IPS DF 19.7 (cell line): ENCODE results near the gene FBXW7.
A peak's percentile ranks its signal among the peaks of the same experiment; 100 is the strongest.

ENCODE experiments used
- DNase-seq: peaks from one replicate; pipeline ENCODE4 v3.0.0-alpha.2; 2013; ENCODE audit warnings: low read depth, low spot score

Gene FBXW7

GRCh38 chr4:152340818-152341217, 195.1 kb downstream of the FBXW7 start:
- DNase-seq: no peak

DNA sequence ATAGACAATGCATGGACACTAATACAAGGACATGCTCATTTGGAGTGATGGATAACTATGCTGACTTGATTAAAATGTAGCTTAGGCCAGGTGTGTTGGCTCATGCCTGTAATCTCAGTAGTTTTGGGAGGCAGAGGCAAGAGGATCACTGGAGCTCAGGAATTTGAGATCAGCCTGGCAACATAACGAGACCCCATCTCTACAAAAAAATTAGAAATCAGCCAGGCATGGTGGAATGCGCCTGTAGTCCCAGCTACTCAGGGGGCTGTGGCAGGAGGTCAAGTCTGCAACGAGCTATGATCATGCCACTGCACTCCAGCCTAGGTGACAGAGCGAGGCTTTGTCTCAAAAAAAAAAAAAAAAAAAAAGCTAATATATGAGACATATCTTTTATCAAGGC, 196.3 kb downstream of the FBXW7 start:
- no peak for DNase-seq

DNA sequence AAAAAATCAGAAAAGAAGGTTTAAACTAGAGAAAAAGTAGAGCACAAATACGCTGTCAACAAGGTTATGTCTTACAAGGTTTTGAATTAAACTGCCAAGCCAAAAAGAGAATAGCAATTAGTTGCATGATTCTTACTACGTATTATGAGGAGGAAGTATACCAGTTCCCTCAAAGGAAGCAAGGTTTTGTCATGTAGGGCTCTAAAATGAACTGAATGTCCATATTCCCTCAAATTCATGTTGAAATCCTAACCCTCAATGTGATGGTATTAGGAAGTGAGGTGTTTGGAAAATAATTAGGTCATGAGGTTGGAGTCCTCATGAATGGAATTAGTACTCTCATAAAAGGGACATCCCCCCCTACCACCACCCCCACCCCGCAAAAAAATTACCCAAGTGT, 201.0 kb downstream of the FBXW7 start:
- DNase-seq: no peak

- DNase-seq: no peak
Measured at GRCh38 chr4:152331042-152331441, 204.8 kb downstream of the FBXW7 start.

GRCh38 chr4:152328582-152328981, 207.3 kb downstream of the FBXW7 start:
- no peak for DNase-seq

DNA sequence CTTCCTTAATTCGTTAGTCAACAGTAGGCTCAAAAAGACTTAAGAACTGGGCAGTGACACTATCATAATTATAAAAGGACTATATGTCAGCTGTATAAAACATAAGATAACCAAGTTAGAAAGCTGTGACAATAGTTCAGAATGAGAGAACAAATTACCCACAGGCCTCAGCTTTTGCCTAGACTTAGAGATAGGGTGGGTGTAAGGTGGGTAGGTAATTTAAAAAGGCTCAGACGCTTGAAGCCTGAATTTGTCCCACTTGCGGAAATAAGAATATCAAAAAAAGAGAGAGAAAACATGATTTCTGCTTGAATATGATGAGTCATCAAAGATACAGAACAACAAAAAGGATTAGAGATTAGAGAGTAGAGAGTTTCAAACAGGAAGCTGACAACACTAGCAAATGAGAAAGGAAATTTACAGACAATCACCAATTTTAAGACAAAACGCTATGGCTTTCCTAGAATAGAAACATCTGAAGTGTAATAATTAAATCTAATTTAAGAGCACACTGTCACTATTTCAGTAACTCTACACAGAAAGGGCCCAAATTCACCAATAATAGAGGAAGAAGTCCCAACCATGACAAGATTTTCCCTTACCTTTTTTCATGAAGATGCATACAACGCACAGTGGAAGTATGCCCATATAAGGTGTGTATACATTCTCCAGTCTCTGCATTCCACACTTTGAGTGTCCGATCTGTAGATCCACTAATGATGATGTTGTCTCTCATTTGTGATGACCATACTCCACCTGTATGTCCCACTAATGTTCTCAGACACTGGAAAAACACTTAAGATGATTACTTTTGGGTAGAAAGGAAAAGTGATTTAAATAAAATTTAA, 208.1 kb downstream of the FBXW7 start:
- DNase-seq: no peak

- DNase-seq: no peak
Measured at GRCh38 chr4:152325831-152326230, 210.1 kb downstream of the FBXW7 start.

GRCh38 chr4:152323221-152323620, 212.7 kb downstream of the FBXW7 start:
- no peak for DNase-seq

- no peak for DNase-seq
Measured at GRCh38 chr4:152322656-152323055, 213.2 kb downstream of the FBXW7 start.

DNA sequence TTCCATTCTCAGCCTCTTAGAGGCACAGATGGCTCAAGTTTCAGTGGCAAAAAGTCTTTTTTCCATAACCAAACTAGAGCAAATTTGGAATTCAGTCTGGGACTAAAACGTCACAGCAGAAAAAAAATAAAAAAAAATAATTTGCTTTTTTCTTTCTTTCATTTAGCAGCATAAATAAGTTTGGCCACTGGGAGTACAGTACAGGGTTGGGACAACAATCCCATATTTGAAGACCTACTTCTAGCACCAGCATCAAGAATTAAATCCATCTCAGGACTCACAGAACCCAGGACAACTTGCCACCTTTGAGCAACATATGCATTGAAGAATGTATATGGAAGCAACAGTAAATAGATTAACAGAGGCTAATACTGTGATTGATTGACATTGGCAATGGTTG, 214.0 kb downstream of the FBXW7 start:
- DNase-seq: no peak

DNA sequence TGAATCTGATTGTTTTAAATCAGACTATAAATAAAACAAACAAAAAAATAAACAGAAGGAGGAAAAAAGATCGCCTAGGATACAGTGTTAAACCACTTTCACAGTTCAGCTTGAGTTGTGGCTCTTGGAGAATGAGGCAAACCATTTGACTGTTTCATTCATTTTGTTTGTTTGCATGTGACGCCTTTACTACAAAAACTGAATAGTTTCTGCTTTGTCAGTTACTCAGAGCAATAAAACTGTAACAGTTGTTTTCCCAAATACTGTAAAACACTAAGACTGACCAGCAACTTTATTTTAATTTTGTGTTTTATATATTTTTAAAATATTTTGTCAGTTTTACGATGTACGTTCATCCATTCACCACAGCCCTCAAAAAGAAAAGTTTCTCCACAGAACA, 214.5 kb downstream of the FBXW7 start:
- DNase-seq: no peak

DNA sequence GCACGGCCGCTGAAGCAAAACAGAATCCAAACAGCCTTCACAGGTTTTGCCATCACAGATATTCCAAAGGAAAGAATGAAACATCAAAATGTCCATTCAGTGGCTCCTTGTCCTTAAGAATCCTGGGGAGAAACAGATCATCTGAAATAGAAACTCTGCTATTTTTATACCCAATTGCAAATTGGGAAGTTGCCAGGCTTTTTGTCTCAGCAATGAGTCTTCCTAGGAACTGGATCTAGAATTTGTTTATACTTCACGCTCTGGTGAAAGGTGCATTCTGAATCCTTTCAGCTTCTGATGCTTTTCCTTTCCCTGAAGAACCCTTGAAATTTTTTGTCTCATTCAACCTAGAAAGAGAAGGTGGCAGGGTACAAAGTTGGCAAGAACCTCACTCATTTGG, 218.9 kb downstream of the FBXW7 start:
- no peak for DNase-seq

- peak; percentile 3 for DNase-seq
Measured at GRCh38 chr4:152310257-152310656, 225.6 kb downstream of the FBXW7 start.

- DNase-seq: no peak
Measured at GRCh38 chr4:152309418-152309817, 226.5 kb downstream of the FBXW7 start.

GRCh38 chr4:152308951-152309350, 226.9 kb downstream of the FBXW7 start:
- no peak for DNase-seq

GRCh38 chr4:152307669-152308068, 228.2 kb downstream of the FBXW7 start:
- DNase-seq: no peak

- no peak for DNase-seq
Measured at GRCh38 chr4:152306541-152306940, 229.4 kb downstream of the FBXW7 start.

DNA sequence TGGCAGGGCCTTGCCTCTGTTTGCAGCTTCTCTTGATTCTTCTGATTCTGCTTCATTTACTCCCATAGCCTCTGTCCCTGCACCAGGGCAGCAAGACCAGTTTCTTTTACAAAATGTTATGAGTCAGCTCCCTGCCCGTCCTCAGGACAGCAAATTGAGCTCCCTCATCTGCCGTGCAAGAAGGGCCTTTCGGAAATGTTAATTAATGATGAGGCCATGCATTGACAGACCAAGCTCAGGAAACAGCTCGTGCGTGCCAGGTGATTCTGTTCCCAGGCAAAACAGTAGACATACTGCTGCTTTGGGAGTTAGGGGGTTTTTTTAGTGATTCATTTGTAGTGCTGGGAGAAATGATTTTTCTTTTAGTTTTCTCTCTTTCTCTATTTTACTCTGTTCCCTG, 231.7 kb downstream of the FBXW7 start:
- DNase-seq: no peak

- no peak for DNase-seq
Measured at GRCh38 chr4:152301381-152301780, 234.5 kb downstream of the FBXW7 start.

GRCh38 chr4:152299553-152299952, 236.3 kb downstream of the FBXW7 start:
- DNase-seq: no peak

DNA sequence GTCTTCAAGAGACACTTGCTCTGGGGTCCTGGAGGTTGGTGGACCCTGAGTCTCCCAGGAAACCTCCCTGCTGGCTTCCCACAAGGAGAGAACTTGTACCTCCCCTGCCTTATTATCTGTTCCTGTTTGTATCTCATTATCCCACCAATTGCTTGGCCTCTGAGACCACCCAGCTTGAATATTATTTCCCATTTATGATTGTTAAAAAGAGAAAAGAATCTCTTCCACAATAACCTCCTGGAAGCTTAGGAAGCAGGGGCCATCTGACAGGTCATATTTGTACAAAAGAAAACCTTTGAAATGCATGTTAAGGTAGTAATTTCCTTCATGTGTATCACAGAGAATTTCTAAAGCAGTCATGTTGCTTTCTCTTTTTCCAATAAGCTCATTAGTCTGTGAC, 239.5 kb downstream of the FBXW7 start:
- DNase-seq: no peak

GRCh38 chr4:152294765-152295164, 241.1 kb downstream of the FBXW7 start:
- DNase-seq: no peak

GRCh38 chr4:152294331-152294730, 241.6 kb downstream of the FBXW7 start:
- DNase-seq: no peak

DNA sequence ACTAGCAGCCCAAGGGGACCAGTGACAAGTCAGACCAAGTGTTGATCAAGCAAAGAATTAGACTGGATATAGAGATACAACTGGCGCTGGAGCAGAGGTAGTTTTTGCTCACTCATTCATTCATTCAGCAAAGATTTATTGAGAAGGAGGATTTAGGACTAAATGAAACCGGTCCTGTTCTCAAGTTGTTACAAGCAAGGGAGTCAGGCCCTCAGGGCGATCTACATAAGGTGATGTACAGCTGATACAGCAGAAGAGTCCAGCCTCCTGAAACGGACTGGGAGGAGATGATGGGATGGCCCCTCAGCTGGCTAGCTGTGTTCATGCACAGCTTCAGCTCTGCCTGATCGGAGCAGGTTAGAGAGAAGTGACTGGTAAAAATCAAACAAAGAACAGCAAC, 242.4 kb downstream of the FBXW7 start:
- no peak for DNase-seq
